ENCODE measurements around the gene LRRK2. TPM values are rescaled to one million over a fixed set of nuclear protein-coding genes. Genes with fewer than 3 reads are reported as not detected.
"Not testable (repeated sequence)": the region's sequence is repeated elsewhere in the genome, so short reads cannot be mapped to it uniquely, and the experiment has no call there.

LRRK2 gene
- total RNA-seq, 4 donors from 2014 or later, result 29.6 to 38.5 (median 32.3) TPM

- no peak for DNase-seq (ENCODE audit: low spot score in 2 of 2)
- 97 to 100% methylated on average over 1 of the region's 1 CpG for WGBS, 2 donors
- TF ChIP-seq CTCF (IDR thresholded peaks at IDR 0.05) (no peak), POLR2A (IDR thresholded peaks at IDR 0.05) (no peak), EP300 (IDR thresholded peaks at IDR 0.05) (no peak)
- H3K4me1 ChIP-seq, result no peaks in the 10 kb centered on the region
- peaks cover 0 to 63% (median 0%) of the 10 kb centered on the region in 3 donors for H3K36me3 ChIP-seq
- no peaks in the 10 kb centered on the region for H3K27me3 ChIP-seq
- H3K27ac ChIP-seq, result no peak overlapping the region
- H3K9me3 ChIP-seq, result no peaks in the 10 kb centered on the region
- no peak overlapping the region for H3K4me3 ChIP-seq
These were observed 127.2 kb downstream of the LRRK2 start for GRCh38 chr12:40351976-40352375.

GRCh38 chr12:40375076-40375475, 150.3 kb downstream of the LRRK2 start:
- Histone ChIP-seq H3K4me1 (no peaks in the 10 kb centered on the region), H3K4me3 (no peak overlapping the region), H3K36me3 (no peaks in the 10 kb centered on the region), H3K9me3 (no peaks in the 10 kb centered on the region), H3K27me3 (no peaks in the 10 kb centered on the region), H3K27ac (no peak overlapping the region)
- 74 to 79% methylated on average over 6 of the region's 6 CpGs for WGBS, 2 donors
- no peak for DNase-seq (ENCODE audit: low spot score in 2 of 2)
- no peak for TF ChIP-seq EP300 (IDR thresholded peaks at IDR 0.05)
- TF ChIP-seq POLR2A (IDR thresholded peaks at IDR 0.05), result no peak
- TF ChIP-seq CTCF (IDR thresholded peaks at IDR 0.05), result no peak

GRCh38 chr12:40376533-40377267, 151.9 kb downstream of the LRRK2 start:
- Histone ChIP-seq H3K4me3 (no peak overlapping the region), H3K9me3 (no peaks in the 10 kb centered on the region), H3K4me1 (no peaks in the 10 kb centered on the region), H3K27ac (no peak overlapping the region), H3K36me3 (no peaks in the 10 kb centered on the region), H3K27me3 (no peaks in the 10 kb centered on the region)
- DNase-seq (ENCODE audit: low spot score in 2 of 2), result no peak
- WGBS, 2 donors, result 94 to 98% methylated on average over 5 of the region's 5 CpGs
- TF ChIP-seq EP300 (IDR thresholded peaks at IDR 0.05), result no peak
- no peak for TF ChIP-seq POLR2A (IDR thresholded peaks at IDR 0.05)
- TF ChIP-seq CTCF (IDR thresholded peaks at IDR 0.05), result no peak

GRCh38 chr12:40378691-40379090, 153.9 kb downstream of the LRRK2 start:
- DNase-seq (ENCODE audit: low spot score in 2 of 2), result no peak
- Histone ChIP-seq H3K27me3 (no peaks in the 10 kb centered on the region), H3K27ac (no peak overlapping the region), H3K36me3 (no peaks in the 10 kb centered on the region), H3K4me1 (no peaks in the 10 kb centered on the region), H3K9me3 (no peaks in the 10 kb centered on the region), H3K4me3 (no peak overlapping the region)
- WGBS, 2 donors, result 58 to 66% methylated on average over 1 of the region's 1 CpG
- TF ChIP-seq POLR2A (IDR thresholded peaks at IDR 0.05), result no peak
- TF ChIP-seq CTCF (IDR thresholded peaks at IDR 0.05), result no peak
- no peak for TF ChIP-seq EP300 (IDR thresholded peaks at IDR 0.05)

- 68 to 74% methylated on average over 1 of the region's 1 CpG for WGBS, 2 donors
These were observed 157.4 kb downstream of the LRRK2 start for GRCh38 chr12:40382217-40382616.

GRCh38 chr12:40387279-40387678, 162.5 kb downstream of the LRRK2 start:
- H3K4me1 ChIP-seq; H3K27ac ChIP-seq; DNase-seq (ENCODE audit: low spot score in 2 of 2); H3K4me3 ChIP-seq; H3K36me3 ChIP-seq; H3K27me3 ChIP-seq; H3K9me3 ChIP-seq: not testable (repeated sequence)
- 73 to 82% methylated on average over 3 of the region's 3 CpGs for WGBS, 2 donors

More at GRCh38 chr12:40382217-40382616, 157.4 kb downstream of the LRRK2 start:
- H3K9me3 ChIP-seq, result no peaks in the 10 kb centered on the region
- no peaks in the 10 kb centered on the region for H3K36me3 ChIP-seq
- TF ChIP-seq EP300 (IDR thresholded peaks at IDR 0.05) (no peak), CTCF (IDR thresholded peaks at IDR 0.05) (no peak), POLR2A (IDR thresholded peaks at IDR 0.05) (no peak)
- H3K27ac ChIP-seq, result no peak overlapping the region
- no peak overlapping the region for H3K4me3 ChIP-seq
- DNase-seq (ENCODE audit: low spot score in 2 of 2), result no peak
- no peaks in the 10 kb centered on the region for H3K4me1 ChIP-seq
- no peaks in the 10 kb centered on the region for H3K27me3 ChIP-seq
